Measurements from ENCODE around the gene MB.

MB gene

GRCh38 chr22:35618427-35619223 is 1.5 kb upstream of the MB start:
- Histone ChIP-seq H3K27me3 (ENCODE audit: insufficient read depth, low read depth) (no peaks in the 10 kb centered on the region), H3K4me3 (IDR thresholded peaks at IDR 0.05; ENCODE audit: insufficient read depth, low read depth, low read length) (no peak overlapping the region), H3K9ac (no peak overlapping the region), H2AFZ (ENCODE audit: low read depth) (no peak overlapping the region), H3K4me1 (ENCODE audit: low read depth, poor library complexity, severe bottlenecking) (no peaks in the 10 kb centered on the region), H3K27ac (no peak overlapping the region), H3K36me3 (ENCODE audit: insufficient read depth) (no peaks in the 10 kb centered on the region), H3K79me2 (ENCODE audit: insufficient read depth, low read depth) (no peaks in the 10 kb centered on the region), H4K20me1 (ENCODE audit: insufficient read depth) (no peaks in the 10 kb centered on the region), H3K4me2 (no peak overlapping the region)
- no peak for TF ChIP-seq CTCF (conservative IDR thresholded peaks at IDR 0.05; ENCODE audit: low read depth, low read length)

- Histone ChIP-seq H3K27me3 (ENCODE audit: insufficient read depth, low read depth) (no peaks in the 10 kb centered on the region), H3K27ac (no peak overlapping the region), H3K4me2 (no peak overlapping the region), H3K4me1 (ENCODE audit: low read depth, poor library complexity, severe bottlenecking) (no peaks in the 10 kb centered on the region), H3K79me2 (ENCODE audit: insufficient read depth, low read depth) (no peaks in the 10 kb centered on the region), H3K4me3 (IDR thresholded peaks at IDR 0.05; ENCODE audit: insufficient read depth, low read depth, low read length) (no peak overlapping the region), H3K9ac (no peak overlapping the region), H3K36me3 (ENCODE audit: insufficient read depth) (no peaks in the 10 kb centered on the region), H2AFZ (ENCODE audit: low read depth) (no peak overlapping the region), H4K20me1 (ENCODE audit: insufficient read depth) (no peaks in the 10 kb centered on the region)
- no peak for TF ChIP-seq CTCF (conservative IDR thresholded peaks at IDR 0.05; ENCODE audit: low read depth, low read length)
Measured at GRCh38 chr22:35616043-35616442, 1.1 kb downstream of the MB start.

GRCh38 chr22:35615156-35615555 is 2.0 kb downstream of the MB start:
- H3K27me3 ChIP-seq (ENCODE audit: insufficient read depth, low read depth), result no peaks in the 10 kb centered on the region
- H3K27ac ChIP-seq, result no peak overlapping the region
- H3K4me2 ChIP-seq, result no peak overlapping the region
- H3K9ac ChIP-seq, result no peak overlapping the region
- no peaks in the 10 kb centered on the region for H3K79me2 ChIP-seq (ENCODE audit: insufficient read depth, low read depth)
- H3K36me3 ChIP-seq (ENCODE audit: insufficient read depth), result no peaks in the 10 kb centered on the region
- no peaks in the 10 kb centered on the region for H4K20me1 ChIP-seq (ENCODE audit: insufficient read depth)
- no peak overlapping the region for H3K4me3 ChIP-seq (IDR thresholded peaks at IDR 0.05; ENCODE audit: insufficient read depth, low read depth, low read length)
- no peak for TF ChIP-seq CTCF (conservative IDR thresholded peaks at IDR 0.05; ENCODE audit: low read depth, low read length)
- H2AFZ ChIP-seq (ENCODE audit: low read depth), result no peak overlapping the region
- no peaks in the 10 kb centered on the region for H3K4me1 ChIP-seq (ENCODE audit: low read depth, poor library complexity, severe bottlenecking)

- H3K4me1 ChIP-seq (ENCODE audit: low read depth, poor library complexity, severe bottlenecking), result no peaks in the 10 kb centered on the region
- H3K4me2 ChIP-seq, result no peak overlapping the region
- TF ChIP-seq CTCF (conservative IDR thresholded peaks at IDR 0.05; ENCODE audit: low read depth, low read length), result no peak
- H3K27me3 ChIP-seq (ENCODE audit: insufficient read depth, low read depth), result no peaks in the 10 kb centered on the region
- H3K4me3 ChIP-seq (IDR thresholded peaks at IDR 0.05; ENCODE audit: insufficient read depth, low read depth, low read length), result no peak overlapping the region
- H4K20me1 ChIP-seq (ENCODE audit: insufficient read depth), result no peaks in the 10 kb centered on the region
- H2AFZ ChIP-seq (ENCODE audit: low read depth), result no peak overlapping the region
- H3K36me3 ChIP-seq (ENCODE audit: insufficient read depth), result no peaks in the 10 kb centered on the region
- H3K27ac ChIP-seq, result no peak overlapping the region
- no peak overlapping the region for H3K9ac ChIP-seq
- H3K79me2 ChIP-seq (ENCODE audit: insufficient read depth, low read depth), result no peaks in the 10 kb centered on the region
Measured at GRCh38 chr22:35614404-35614803, 2.7 kb downstream of the MB start.
